BLaER1 (cell line): Measurements from ENCODE around the gene NOX4.
"Not testable (repeated sequence)": the region's sequence is repeated elsewhere in the genome, so short reads cannot be mapped to it uniquely, and the experiment has no call there.

Experiments used
- H3K27ac ChIP-seq: shearing (Covaris generic); formaldehyde crosslinking; 2 replicates; pipeline ENCODE4 v1.8.1; 2022
- H3K27me3 ChIP-seq: shearing (Covaris generic); formaldehyde crosslinking; 2 replicates; pipeline ENCODE4 v1.8.1; 2022
- H3K36me3 ChIP-seq: shearing (Covaris generic); formaldehyde crosslinking; 2 replicates; pipeline ENCODE4 v1.8.1; 2022
- H3K4me1 ChIP-seq: shearing (Covaris generic); formaldehyde crosslinking; 2 replicates; pipeline ENCODE4 v1.8.1; 2022
- H3K4me2 ChIP-seq: shearing (Covaris generic); formaldehyde crosslinking; 2 replicates; pipeline ENCODE4 v1.8.1; 2022
- H3K4me3 ChIP-seq: shearing (Covaris generic); formaldehyde crosslinking; 2 replicates; pipeline ENCODE4 v1.8.1; 2022
- H3K9ac ChIP-seq: shearing (Covaris generic); formaldehyde crosslinking; 2 replicates; pipeline ENCODE4 v1.8.1; 2022
- H3K9me3 ChIP-seq: shearing (Covaris generic); formaldehyde crosslinking; 2 replicates; pipeline ENCODE4 v1.8.1; 2022
- H4K20me1 ChIP-seq: shearing (Covaris generic); formaldehyde crosslinking; 2 replicates; pipeline ENCODE4 v1.8.1; 2022
- Cebpa-rat ChIP-seq: shearing (Covaris generic); IDR thresholded peaks from 2 replicates; pipeline ENCODE4 v1.8.1; 2022

The NOX4 gene

GRCh38 chr11:89405629-89406028 is 85.5 kb downstream of the NOX4 start:
- Histone ChIP-seq H3K27me3 (no peaks in the 10 kb centered on the region), H3K9me3 (no peaks in the 10 kb centered on the region), H3K4me2 (no peak overlapping the region), H3K27ac (no peak overlapping the region), H4K20me1 (no peaks in the 10 kb centered on the region), H3K9ac (no peak overlapping the region), H3K36me3 (no peaks in the 10 kb centered on the region), H3K4me1 (no peaks in the 10 kb centered on the region), H3K4me3 (no peak overlapping the region)
- no peak for TF ChIP-seq Cebpa-rat

DNA sequence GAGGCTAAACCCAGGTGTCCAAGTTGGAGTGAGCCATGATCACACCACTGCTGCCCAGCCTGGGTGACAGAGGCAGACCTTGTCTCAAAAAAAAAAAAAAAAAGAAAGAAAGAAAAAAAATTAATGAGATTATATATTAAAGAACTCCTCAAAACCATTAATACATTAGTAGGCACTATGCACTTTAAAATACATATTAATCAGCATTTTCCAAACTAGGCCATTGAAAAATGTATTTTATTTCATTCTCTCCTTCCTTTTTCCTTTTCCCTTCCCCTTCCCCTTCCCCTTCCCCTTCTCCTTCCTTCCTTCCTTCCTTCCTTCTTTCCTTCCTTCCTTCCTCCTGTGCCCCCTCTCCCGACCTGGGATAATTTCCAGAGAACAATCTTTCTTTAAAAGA is 99.5 kb downstream of the NOX4 start:
- H3K4me1 ChIP-seq = peaks cover 13% of the 10 kb centered on the region
- not testable (repeated sequence) for H3K27ac ChIP-seq, H3K36me3 ChIP-seq, H4K20me1 ChIP-seq, H3K27me3 ChIP-seq, H3K4me3 ChIP-seq, H3K9ac ChIP-seq, H3K9me3 ChIP-seq, H3K4me2 ChIP-seq

DNA sequence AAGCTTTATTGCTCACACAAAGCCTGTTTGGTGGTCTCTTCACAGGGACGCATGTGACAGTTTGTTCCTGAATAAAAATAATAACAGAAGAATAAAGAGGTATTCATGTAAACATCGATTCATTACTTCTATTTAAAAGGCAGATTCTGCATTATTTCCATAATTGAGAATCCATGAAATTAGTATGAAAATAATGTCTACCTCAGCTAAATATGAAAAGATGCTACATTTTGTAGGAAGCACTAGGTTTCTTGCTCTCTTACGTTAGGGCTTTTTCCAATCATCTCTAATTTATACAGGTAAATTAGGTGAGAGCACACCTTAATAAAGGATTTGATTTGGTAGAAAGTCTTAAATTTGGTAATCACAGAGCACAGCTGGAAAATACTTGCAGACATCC is 103.7 kb downstream of the NOX4 start:
- not testable (repeated sequence) for H4K20me1 ChIP-seq, H3K9ac ChIP-seq, H3K27ac ChIP-seq, H3K36me3 ChIP-seq, H3K4me3 ChIP-seq, H3K27me3 ChIP-seq, H3K4me2 ChIP-seq
- Histone ChIP-seq H3K9me3 (peaks cover 13% of the 10 kb centered on the region; the same call in 1 of the 2 replicates), H3K4me1 (peaks cover 13% of the 10 kb centered on the region)

DNA sequence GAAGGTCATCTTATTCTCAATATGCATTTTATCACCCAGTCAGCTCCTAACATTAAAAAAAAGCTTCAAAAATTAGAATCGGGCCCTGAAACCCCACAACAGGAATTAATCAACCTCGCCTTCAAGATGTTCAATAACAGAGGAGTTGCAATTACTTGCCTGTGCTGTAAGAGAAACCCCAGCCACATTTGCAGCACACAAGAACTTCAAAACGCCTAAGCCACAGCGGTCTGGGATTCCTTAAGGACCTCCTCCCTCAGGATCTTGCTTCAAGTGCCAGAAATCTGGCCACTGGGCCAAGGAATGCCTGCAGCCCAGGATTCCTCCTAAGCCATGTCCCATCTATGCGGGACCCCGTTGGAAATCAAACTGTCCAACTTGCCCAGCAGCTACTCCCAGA is 108.2 kb downstream of the NOX4 start:
- H3K27ac ChIP-seq, H3K4me3 ChIP-seq, H3K4me1 ChIP-seq, H3K4me2 ChIP-seq, H3K27me3 ChIP-seq, H3K9ac ChIP-seq, H3K36me3 ChIP-seq, H4K20me1 ChIP-seq: not testable (repeated sequence)
- H3K9me3 ChIP-seq = peaks cover 13% of the 10 kb centered on the region; the same call in 1 of the 2 replicates

- no peak for TF ChIP-seq Cebpa-rat
- Histone ChIP-seq H3K27me3 (no peaks in the 10 kb centered on the region), H3K4me2 (no peak overlapping the region), H3K9ac (no peak overlapping the region), H3K4me3 (no peak overlapping the region), H3K4me1 (no peaks in the 10 kb centered on the region), H3K27ac (no peak overlapping the region), H3K36me3 (no peaks in the 10 kb centered on the region), H4K20me1 (no peaks in the 10 kb centered on the region), H3K9me3 (peaks cover 13% of the 10 kb centered on the region; the same call in 1 of the 2 replicates)
These were observed 110.1 kb downstream of the NOX4 start for GRCh38 chr11:89381094-89381493.

DNA sequence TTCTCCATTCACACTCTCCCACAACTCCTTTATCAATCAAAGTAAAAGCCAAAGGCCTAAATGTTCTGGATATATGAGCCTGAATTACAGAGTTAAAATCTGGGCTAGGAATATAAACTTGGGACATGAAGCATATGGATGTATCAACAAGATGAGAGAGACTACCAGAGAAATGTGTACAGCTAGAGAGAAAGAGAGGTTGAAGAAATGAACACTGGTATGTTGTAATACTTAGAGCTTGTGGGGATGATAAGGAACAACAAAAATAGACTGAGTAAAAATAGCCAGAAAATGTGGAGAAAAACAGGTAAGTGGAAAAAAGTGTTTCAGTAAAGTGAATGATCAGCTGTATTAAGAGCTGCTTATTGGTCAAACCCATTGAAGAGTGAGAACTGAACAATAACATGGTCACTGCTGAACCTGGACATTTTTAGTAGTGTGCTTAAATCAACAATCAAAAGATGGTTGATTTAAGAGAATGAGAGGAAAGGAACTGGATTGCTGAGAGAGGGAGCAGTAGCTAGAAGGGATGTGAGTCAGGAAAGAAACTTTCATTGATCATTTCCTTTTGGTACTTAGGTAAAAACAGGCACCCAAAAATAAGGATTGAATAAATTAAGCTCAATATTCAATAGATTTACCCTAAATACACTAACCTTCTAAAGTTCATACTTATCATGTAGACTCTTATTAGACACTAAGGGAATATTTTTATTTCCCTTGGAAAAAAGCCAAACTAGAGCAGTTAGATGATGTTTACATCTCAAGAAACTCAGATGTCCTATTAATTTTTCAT is 111.0 kb downstream of the NOX4 start:
- H3K27ac ChIP-seq, H3K4me3 ChIP-seq, H4K20me1 ChIP-seq, H3K4me1 ChIP-seq, H3K27me3 ChIP-seq, H3K9me3 ChIP-seq, H3K9ac ChIP-seq, H3K36me3 ChIP-seq, H3K4me2 ChIP-seq: not testable (repeated sequence)

DNA sequence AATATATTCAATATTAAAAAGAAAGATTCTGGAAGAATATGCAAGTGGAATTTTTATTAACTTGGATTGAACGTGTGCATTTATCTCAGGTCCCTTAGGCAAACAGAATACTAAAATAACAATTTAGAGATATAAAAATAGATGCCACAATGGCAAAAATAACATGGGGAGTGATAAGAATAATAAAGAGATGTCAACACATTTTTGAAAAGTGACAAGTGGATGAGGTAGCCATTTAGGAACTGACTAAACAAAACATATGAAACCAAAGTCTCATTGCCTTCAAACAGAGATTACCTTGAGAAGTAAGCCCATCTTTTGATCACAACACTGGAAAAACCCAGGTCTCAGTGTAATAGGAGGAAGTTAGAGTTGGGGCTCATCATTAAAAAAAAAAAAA is 112.2 kb downstream of the NOX4 start:
- not testable (repeated sequence) for H3K36me3 ChIP-seq, H3K9me3 ChIP-seq, H3K27ac ChIP-seq, H3K9ac ChIP-seq, H3K4me2 ChIP-seq, H3K4me3 ChIP-seq, H3K4me1 ChIP-seq, H3K27me3 ChIP-seq, H4K20me1 ChIP-seq

DNA sequence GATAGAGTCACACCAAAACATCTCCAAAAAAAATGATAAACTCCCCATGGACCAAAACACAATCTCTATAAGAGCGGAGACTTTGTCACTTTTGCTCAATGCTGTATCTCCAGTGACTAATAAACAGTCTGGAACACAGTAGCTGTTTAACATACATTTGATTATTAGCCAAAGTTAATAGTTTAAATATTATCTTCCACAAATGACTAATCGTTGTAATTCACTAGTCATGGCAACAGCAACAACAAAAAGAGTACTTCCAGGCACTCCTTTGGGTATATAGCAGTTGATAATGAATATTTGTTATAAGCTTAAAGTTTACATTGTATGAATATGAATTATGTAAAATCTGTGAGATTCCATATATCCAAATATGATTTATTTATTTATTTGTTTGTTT is 121.8 kb downstream of the NOX4 start:
- not testable (repeated sequence) for H3K27ac ChIP-seq, H3K9me3 ChIP-seq, H3K27me3 ChIP-seq, H3K9ac ChIP-seq, H3K36me3 ChIP-seq, H3K4me2 ChIP-seq, H4K20me1 ChIP-seq, H3K4me1 ChIP-seq, H3K4me3 ChIP-seq

DNA sequence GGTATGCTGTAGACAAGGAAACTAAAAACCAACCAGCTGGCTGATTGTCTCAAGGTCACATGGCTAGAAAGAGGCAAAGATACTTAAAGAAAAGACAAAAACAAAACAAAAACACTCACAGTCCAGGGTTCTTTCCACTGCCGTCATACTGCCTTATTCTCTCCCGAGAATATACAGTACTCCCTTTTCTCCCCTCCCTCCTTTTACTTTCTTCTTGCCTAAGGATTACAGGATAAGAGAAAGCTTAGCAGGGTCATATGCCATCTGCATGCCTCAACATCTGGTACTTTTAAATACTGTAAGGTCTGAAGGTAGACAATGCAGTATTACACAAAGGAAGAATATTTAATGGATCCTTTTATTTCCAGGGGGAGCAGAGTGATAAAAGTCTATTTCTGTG is 126.3 kb downstream of the NOX4 start:
- H4K20me1 ChIP-seq, H3K36me3 ChIP-seq, H3K27ac ChIP-seq, H3K27me3 ChIP-seq, H3K9ac ChIP-seq, H3K9me3 ChIP-seq, H3K4me1 ChIP-seq, H3K4me2 ChIP-seq, H3K4me3 ChIP-seq: not testable (repeated sequence)

DNA sequence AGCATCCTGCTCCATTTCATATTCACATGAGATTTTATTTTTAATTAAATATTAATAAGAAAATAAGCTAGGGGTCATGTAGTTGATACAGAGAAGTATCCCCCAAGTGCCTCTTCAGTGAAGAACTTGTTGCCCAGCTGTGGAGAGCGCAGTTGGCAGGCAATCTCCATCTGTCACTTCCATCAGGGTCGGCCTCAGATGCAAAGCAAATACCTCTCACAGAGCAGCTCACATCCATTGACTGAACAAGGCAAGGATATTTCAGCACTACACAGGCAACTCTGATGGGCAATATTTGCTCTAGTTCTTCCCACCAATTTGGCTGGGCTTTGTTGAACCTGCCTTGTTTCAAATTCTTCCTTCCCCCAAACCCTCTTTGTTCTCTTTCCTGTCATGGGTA is 129.4 kb downstream of the NOX4 start:
- no peak for TF ChIP-seq Cebpa-rat

GRCh38 chr11:89359208-89359607 is 132.0 kb downstream of the NOX4 start:
- not testable (repeated sequence) for H3K4me3 ChIP-seq, H3K27ac ChIP-seq, H4K20me1 ChIP-seq, H3K4me2 ChIP-seq, H3K36me3 ChIP-seq, H3K27me3 ChIP-seq, H3K4me1 ChIP-seq, H3K9ac ChIP-seq, H3K9me3 ChIP-seq

More for the DNA sequence above, 129.4 kb downstream of the NOX4 start:
- Histone ChIP-seq H3K4me3 (no peak overlapping the region), H3K27ac (no peak overlapping the region), H4K20me1 (no peaks in the 10 kb centered on the region), H3K4me1 (no peaks in the 10 kb centered on the region), H3K36me3 (no peaks in the 10 kb centered on the region), H3K9ac (no peak overlapping the region), H3K4me2 (no peak overlapping the region), H3K27me3 (no peaks in the 10 kb centered on the region), H3K9me3 (no peaks in the 10 kb centered on the region)
